H1 (cell line): ENCODE data around the gene GNAO1. TPM values are rescaled to one million over a fixed set of nuclear protein-coding genes. Genes with fewer than 3 reads are reported as not detected.

Experiments used
- CEBPB ChIP-seq: IDR thresholded peaks from 2 replicates; pipeline ENCODE4 v1.6.1; 2012; ENCODE audit warnings: low read depth, low read length
- POLR2A ChIP-seq, 2 experiments: IDR thresholded peaks; 1 replicate in 1 of 2; 2 replicates in 1 of 2; pipeline ENCODE4 v1.6.1; 2011; ENCODE audit warnings: low read depth in 2 of 2, low read length in 2 of 2, mild to moderate bottlenecking in 2 of 2; ENCODE audit errors: control extremely low read depth in 1 of 2
- RXRA ChIP-seq: IDR thresholded peaks from 2 replicates; pipeline ENCODE4 v1.6.1; 2011; ENCODE audit warnings: low read depth, mild to moderate bottlenecking, low read length, moderate library complexity; ENCODE audit not compliant: insufficient read depth
- SP4 ChIP-seq: IDR thresholded peaks from 2 replicates; pipeline ENCODE4 v1.6.1; 2012; ENCODE audit warnings: low read length, inconsistent platforms
- polyA plus RNA-seq, 7 experiments: library from polyadenylated mRNA; depleted of rRNA in 3 of 7; stranded (reverse) in 5 of 7; unstranded in 2 of 7; fragments of >200 nt in 5 of 7; fragments of 200-250 nt in 2 of 7; gene quantifications; 1 replicate in 5 of 7; 2 replicates in 1 of 7; 4 replicates in 1 of 7; pipeline versions ENCODE4 v1.2.1 to v1.2.3, GENCODE V29; 2011 to 2013; ENCODE audit warnings: missing spikeins in 2 of 7, mixed read lengths in 2 of 7
- total RNA-seq: library from RNA; stranded (reverse); fragmentation: NEBNext Ultra II Directional; extraction: Animal tissue kit (Norgen Biotek cat#: 25700); gene quantifications from 2 replicates; pipeline ENCODE4 v1.2.1, GENCODE V29; 2021
- TF ChIP-seq, protein P1 (sequence below): fragments of 300-600 bp; sonication (generic); IDR thresholded peaks from 2 replicates; pipeline ENCODE4 v1.7.1; 2012; ENCODE audit warnings: low read length, moderate library complexity, mild to moderate bottlenecking, inconsistent platforms; ENCODE audit not compliant: insufficient replicate concordance
- TF ChIP-seq, protein P2 (sequence below), 3 experiments: IDR thresholded peaks; 1 replicate in 2 of 3; 2 replicates in 1 of 3; pipeline versions ENCODE4 v1.5.1 to v1.6.1; 2011; ENCODE audit warnings: low read length in 3 of 3, mild to moderate bottlenecking in 3 of 3, inconsistent platforms in 2 of 3, low read depth in 1 of 3, moderate library complexity in 1 of 3; ENCODE audit not compliant: insufficient read depth in 1 of 3; ENCODE audit errors: control extremely low read depth in 1 of 3

The GNAO1 gene
- total and polyA plus RNA-seq, 2 of the 8 experiments (the other 6 are each of a cell fraction or from before 2014, with no cell fraction given), result 6.7 to 34.4 TPM

GRCh38 chr16:56331915-56332314, 140.6 kb downstream of the GNAO1 start (continued):
- TF ChIP-seq, protein P1, sequence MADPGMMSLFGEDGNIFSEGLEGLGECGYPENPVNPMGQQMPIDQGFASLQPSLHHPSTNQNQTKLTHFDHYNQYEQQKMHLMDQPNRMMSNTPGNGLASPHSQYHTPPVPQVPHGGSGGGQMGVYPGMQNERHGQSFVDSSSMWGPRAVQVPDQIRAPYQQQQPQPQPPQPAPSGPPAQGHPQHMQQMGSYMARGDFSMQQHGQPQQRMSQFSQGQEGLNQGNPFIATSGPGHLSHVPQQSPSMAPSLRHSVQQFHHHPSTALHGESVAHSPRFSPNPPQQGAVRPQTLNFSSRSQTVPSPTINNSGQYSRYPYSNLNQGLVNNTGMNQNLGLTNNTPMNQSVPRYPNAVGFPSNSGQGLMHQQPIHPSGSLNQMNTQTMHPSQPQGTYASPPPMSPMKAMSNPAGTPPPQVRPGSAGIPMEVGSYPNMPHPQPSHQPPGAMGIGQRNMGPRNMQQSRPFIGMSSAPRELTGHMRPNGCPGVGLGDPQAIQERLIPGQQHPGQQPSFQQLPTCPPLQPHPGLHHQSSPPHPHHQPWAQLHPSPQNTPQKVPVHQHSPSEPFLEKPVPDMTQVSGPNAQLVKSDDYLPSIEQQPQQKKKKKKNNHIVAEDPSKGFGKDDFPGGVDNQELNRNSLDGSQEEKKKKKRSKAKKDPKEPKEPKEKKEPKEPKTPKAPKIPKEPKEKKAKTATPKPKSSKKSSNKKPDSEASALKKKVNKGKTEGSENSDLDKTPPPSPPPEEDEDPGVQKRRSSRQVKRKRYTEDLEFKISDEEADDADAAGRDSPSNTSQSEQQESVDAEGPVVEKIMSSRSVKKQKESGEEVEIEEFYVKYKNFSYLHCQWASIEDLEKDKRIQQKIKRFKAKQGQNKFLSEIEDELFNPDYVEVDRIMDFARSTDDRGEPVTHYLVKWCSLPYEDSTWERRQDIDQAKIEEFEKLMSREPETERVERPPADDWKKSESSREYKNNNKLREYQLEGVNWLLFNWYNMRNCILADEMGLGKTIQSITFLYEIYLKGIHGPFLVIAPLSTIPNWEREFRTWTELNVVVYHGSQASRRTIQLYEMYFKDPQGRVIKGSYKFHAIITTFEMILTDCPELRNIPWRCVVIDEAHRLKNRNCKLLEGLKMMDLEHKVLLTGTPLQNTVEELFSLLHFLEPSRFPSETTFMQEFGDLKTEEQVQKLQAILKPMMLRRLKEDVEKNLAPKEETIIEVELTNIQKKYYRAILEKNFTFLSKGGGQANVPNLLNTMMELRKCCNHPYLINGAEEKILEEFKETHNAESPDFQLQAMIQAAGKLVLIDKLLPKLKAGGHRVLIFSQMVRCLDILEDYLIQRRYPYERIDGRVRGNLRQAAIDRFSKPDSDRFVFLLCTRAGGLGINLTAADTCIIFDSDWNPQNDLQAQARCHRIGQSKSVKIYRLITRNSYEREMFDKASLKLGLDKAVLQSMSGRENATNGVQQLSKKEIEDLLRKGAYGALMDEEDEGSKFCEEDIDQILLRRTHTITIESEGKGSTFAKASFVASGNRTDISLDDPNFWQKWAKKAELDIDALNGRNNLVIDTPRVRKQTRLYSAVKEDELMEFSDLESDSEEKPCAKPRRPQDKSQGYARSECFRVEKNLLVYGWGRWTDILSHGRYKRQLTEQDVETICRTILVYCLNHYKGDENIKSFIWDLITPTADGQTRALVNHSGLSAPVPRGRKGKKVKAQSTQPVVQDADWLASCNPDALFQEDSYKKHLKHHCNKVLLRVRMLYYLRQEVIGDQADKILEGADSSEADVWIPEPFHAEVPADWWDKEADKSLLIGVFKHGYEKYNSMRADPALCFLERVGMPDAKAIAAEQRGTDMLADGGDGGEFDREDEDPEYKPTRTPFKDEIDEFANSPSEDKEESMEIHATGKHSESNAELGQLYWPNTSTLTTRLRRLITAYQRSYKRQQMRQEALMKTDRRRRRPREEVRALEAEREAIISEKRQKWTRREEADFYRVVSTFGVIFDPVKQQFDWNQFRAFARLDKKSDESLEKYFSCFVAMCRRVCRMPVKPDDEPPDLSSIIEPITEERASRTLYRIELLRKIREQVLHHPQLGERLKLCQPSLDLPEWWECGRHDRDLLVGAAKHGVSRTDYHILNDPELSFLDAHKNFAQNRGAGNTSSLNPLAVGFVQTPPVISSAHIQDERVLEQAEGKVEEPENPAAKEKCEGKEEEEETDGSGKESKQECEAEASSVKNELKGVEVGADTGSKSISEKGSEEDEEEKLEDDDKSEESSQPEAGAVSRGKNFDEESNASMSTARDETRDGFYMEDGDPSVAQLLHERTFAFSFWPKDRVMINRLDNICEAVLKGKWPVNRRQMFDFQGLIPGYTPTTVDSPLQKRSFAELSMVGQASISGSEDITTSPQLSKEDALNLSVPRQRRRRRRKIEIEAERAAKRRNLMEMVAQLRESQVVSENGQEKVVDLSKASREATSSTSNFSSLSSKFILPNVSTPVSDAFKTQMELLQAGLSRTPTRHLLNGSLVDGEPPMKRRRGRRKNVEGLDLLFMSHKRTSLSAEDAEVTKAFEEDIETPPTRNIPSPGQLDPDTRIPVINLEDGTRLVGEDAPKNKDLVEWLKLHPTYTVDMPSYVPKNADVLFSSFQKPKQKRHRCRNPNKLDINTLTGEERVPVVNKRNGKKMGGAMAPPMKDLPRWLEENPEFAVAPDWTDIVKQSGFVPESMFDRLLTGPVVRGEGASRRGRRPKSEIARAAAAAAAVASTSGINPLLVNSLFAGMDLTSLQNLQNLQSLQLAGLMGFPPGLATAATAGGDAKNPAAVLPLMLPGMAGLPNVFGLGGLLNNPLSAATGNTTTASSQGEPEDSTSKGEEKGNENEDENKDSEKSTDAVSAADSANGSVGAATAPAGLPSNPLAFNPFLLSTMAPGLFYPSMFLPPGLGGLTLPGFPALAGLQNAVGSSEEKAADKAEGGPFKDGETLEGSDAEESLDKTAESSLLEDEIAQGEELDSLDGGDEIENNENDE, result no peak
- TF ChIP-seq POLR2A (IDR thresholded peaks at IDR 0.05; ENCODE audit: control extremely low read depth in 1 of 2, low read depth in 2 of 2, low read length in 2 of 2) (no peak), CEBPB (no peak), RXRA (no peak), SP4 (no peak)
- TF ChIP-seq, protein P2, sequence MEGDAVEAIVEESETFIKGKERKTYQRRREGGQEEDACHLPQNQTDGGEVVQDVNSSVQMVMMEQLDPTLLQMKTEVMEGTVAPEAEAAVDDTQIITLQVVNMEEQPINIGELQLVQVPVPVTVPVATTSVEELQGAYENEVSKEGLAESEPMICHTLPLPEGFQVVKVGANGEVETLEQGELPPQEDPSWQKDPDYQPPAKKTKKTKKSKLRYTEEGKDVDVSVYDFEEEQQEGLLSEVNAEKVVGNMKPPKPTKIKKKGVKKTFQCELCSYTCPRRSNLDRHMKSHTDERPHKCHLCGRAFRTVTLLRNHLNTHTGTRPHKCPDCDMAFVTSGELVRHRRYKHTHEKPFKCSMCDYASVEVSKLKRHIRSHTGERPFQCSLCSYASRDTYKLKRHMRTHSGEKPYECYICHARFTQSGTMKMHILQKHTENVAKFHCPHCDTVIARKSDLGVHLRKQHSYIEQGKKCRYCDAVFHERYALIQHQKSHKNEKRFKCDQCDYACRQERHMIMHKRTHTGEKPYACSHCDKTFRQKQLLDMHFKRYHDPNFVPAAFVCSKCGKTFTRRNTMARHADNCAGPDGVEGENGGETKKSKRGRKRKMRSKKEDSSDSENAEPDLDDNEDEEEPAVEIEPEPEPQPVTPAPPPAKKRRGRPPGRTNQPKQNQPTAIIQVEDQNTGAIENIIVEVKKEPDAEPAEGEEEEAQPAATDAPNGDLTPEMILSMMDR (IDR thresholded peaks at IDR 0.05; ENCODE audit: control extremely low read depth in 1 of 3, insufficient read depth in 1 of 3, low read depth in 1 of 3, low read length in 3 of 3), result no peak
